Natural killer cell (primary cell): Measurements from ENCODE around the gene POC1A. TPM values are rescaled to one million over a fixed set of nuclear protein-coding genes. Genes with fewer than 3 reads are reported as not detected.

Experiments
- ATAC-seq, 3 donors: fragments of 150-1000 bp in 2 of 3; fragments of 200-7000 bp in 1 of 3; cut with Tn5 transposase; 1 replicate in 1 of 3; 2 replicates in 2 of 3; pipeline ENCODE4 v1.10.0; 2021; ENCODE audit warnings: mild to moderate bottlenecking in 2 of 3, moderate library complexity in 2 of 3
- DNase-seq, 2 donors: peaks; one replicate each; pipeline versions ENCODE4 v3.0.0 to v3.0.0-alpha.2; 2013 to 2021; ENCODE audit warnings: mixed read lengths in 1 of 2
- H3K27ac ChIP-seq: one replicate; pipeline ENCODE4 v1.5.1; 2013; ENCODE audit warnings: mild to moderate bottlenecking, low read length
- H3K27me3 ChIP-seq: one replicate; pipeline ENCODE4 v1.6.1; 2013; ENCODE audit warnings: low read length; ENCODE audit not compliant: control insufficient read depth, insufficient read depth
- H3K36me3 ChIP-seq: one replicate; pipeline ENCODE4 v1.6.1; 2013; ENCODE audit warnings: low read length; ENCODE audit not compliant: control insufficient read depth, insufficient read depth
- H3K4me1 ChIP-seq: one replicate; pipeline ENCODE4 v1.6.1; 2013; ENCODE audit warnings: low read length; ENCODE audit not compliant: control insufficient read depth, insufficient read depth
- H3K4me3 ChIP-seq: one replicate; pipeline ENCODE4 v1.5.1; 2013; ENCODE audit warnings: low read length
- H3K9me3 ChIP-seq: one replicate; pipeline ENCODE4 v1.6.1; 2013; ENCODE audit warnings: low read length; ENCODE audit not compliant: control insufficient read depth, insufficient read depth
- H3K27ac Mint-ChIP-seq, 2 donors: one replicate each; pipeline ENCODE4 v1.8.0; 2022; ENCODE audit warnings: mild to moderate bottlenecking in 2 of 2, mixed read lengths in 2 of 2, moderate library complexity in 1 of 2
- H3K27me3 Mint-ChIP-seq, 2 donors: one replicate each; pipeline ENCODE4 v1.8.0; 2022; ENCODE audit warnings: low read depth in 2 of 2, mixed read lengths in 2 of 2
- H3K36me3 Mint-ChIP-seq: one replicate; pipeline ENCODE4 v1.8.0; 2022; ENCODE audit warnings: mixed read lengths
- H3K4me1 Mint-ChIP-seq, 2 donors: one replicate each; pipeline ENCODE4 v1.8.0; 2022; ENCODE audit warnings: mixed read lengths in 2 of 2
- H3K4me3 Mint-ChIP-seq: one replicate; pipeline ENCODE4 v1.8.0; 2022; ENCODE audit warnings: mild to moderate bottlenecking, moderate library complexity, mixed read lengths
- H3K9me3 Mint-ChIP-seq, 2 donors: one replicate each; pipeline ENCODE4 v1.8.0; 2022; ENCODE audit warnings: mixed read lengths in 2 of 2
- WGBS: methylation state at CpG from one replicate; pipeline ENCODE4 v1.1.7; 2013; ENCODE audit warnings: missing lambda C conversion rate; ENCODE audit not compliant: insufficient coverage; 5-methylcytosine and 5-hydroxymethylcytosine counted together
- intact Hi-C: fragments of 100-400 bp; cut with micrococcal nuclease; formaldehyde crosslinking; loops from one replicate; pipeline ENCODE4 v1.14.2; 2022
- total RNA-seq, 4 donors: library from RNA; stranded (reverse); fragments of 120-200 nt in 1 of 4; gene quantifications; one replicate each; pipeline versions ENCODE4 v1.2.3 to v1.2.4, GENCODE V29; 2013 to 2022
- TF ChIP-seq, protein P1 (sequence below): fragments of 200-600 bp; IDR thresholded peaks from one replicate; pipeline ENCODE4 v1.8.0; 2022; ENCODE audit warnings: antibody characterized with exemption

POC1A gene
- total RNA-seq, 3 donors from 2014 or later (not counting 1 experiment from before 2014, with no cell fraction given): 1.3 to 2.6 (median 2.4) TPM

DNA sequence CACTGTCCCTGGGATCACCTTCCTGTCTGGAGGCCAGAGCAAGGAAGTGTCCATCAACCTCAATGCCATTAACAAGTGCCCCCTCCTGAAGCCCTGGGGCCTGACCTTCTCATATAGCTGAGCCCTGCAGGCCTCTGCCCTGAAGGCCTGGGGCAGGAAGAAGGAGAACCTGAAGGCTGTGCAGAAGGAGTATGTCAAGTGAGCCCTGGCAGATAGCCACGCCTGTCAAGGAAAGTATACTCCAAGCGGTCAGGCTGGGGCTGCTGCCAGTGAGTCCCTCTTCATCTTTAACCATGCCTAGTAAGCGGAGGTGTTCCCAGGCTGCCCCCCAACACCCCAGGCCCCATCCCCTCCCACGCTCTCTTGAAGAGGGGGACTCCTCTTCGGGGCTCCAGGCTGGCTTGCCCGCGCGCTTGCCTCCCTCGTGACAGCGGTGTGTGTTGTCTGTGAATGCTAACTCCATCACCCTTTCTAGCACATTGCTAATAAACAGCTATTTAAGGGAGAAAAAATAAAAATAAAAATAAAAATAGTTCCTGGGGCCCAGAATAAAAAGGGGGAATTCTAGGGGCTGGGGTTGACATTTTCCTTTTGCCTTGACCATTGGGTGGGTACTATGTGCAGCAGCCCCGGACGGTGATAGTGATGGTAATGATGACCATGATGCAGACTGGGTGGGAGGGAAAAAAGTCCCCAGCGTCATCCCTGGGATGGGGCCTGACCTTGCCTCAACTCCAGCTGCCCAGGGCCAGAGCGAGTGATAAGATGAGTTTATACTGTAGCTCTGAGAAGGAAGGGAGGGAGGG lies 40.5 kb upstream of the POC1A start:
- Histone ChIP-seq H3K36me3 (no peaks in the 10 kb centered on the region), H3K27me3 (no peaks in the 10 kb centered on the region), H3K4me3 (no peak overlapping the region), H3K9me3 (no peaks in the 10 kb centered on the region), H3K27ac (no peak overlapping the region), H3K4me1 (peaks cover 24% of the 10 kb centered on the region)
- Mint-ChIP-seq H3K27me3 (no peaks in the 10 kb centered on the region), H3K36me3 (no peaks in the 10 kb centered on the region), H3K4me3 (no peak overlapping the region), H3K9me3 (no peaks in the 10 kb centered on the region), H3K27ac (no peak overlapping the region), H3K4me1 (peaks cover 21 to 28% of the 10 kb centered on the region in 2 donors)
- TF ChIP-seq, protein P1, sequence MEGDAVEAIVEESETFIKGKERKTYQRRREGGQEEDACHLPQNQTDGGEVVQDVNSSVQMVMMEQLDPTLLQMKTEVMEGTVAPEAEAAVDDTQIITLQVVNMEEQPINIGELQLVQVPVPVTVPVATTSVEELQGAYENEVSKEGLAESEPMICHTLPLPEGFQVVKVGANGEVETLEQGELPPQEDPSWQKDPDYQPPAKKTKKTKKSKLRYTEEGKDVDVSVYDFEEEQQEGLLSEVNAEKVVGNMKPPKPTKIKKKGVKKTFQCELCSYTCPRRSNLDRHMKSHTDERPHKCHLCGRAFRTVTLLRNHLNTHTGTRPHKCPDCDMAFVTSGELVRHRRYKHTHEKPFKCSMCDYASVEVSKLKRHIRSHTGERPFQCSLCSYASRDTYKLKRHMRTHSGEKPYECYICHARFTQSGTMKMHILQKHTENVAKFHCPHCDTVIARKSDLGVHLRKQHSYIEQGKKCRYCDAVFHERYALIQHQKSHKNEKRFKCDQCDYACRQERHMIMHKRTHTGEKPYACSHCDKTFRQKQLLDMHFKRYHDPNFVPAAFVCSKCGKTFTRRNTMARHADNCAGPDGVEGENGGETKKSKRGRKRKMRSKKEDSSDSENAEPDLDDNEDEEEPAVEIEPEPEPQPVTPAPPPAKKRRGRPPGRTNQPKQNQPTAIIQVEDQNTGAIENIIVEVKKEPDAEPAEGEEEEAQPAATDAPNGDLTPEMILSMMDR: no peak
- 95% methylated on average over 7 of the region's 14 CpGs for WGBS
- DNase-seq (no peak), ATAC-seq (no peak)
- intact Hi-C loops: no loop called here

DNA sequence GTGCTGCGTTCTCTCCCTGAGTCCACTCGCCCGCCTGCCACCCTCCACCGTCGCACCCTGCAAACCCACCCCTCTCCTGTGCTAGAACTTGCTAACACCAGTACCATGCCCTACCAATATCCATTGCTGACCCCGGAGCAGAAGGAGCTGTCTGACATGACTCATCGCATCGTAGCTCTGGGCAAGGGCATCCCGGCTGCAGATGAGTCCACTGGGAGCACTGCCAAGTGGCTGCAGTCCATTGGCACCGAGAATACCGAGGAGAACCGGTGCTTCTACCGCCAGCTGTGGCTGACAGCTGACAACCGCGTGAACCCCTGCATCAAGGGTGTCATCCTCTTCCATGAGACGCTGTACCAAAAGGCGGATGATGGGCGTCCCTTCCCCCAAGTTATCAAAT lies 38.8 kb upstream of the POC1A start:
- no peaks in the 10 kb centered on the region for H3K36me3 ChIP-seq
- H3K36me3 Mint-ChIP-seq: no peaks in the 10 kb centered on the region
- H3K9me3 ChIP-seq: no peaks in the 10 kb centered on the region
- no peak for DNase-seq
- H3K4me1 Mint-ChIP-seq: peaks cover 7 to 13% of the 10 kb centered on the region in 2 donors
- H3K4me3 ChIP-seq: no peak overlapping the region
- H3K4me3 Mint-ChIP-seq: no peak overlapping the region
- no peaks in the 10 kb centered on the region for H3K27me3 ChIP-seq
- intact Hi-C loops: no loop called here
- H3K9me3 Mint-ChIP-seq: no peaks in the 10 kb centered on the region
- peaks cover 11% of the 10 kb centered on the region for H3K4me1 ChIP-seq
- no peak for ATAC-seq
- H3K27ac Mint-ChIP-seq: no peak overlapping the region
- 95% methylated on average over 18 of the region's 18 CpGs for WGBS
- no peak overlapping the region for H3K27ac ChIP-seq
- H3K27me3 Mint-ChIP-seq: no peaks in the 10 kb centered on the region
- TF ChIP-seq, protein P1: no peak

DNA sequence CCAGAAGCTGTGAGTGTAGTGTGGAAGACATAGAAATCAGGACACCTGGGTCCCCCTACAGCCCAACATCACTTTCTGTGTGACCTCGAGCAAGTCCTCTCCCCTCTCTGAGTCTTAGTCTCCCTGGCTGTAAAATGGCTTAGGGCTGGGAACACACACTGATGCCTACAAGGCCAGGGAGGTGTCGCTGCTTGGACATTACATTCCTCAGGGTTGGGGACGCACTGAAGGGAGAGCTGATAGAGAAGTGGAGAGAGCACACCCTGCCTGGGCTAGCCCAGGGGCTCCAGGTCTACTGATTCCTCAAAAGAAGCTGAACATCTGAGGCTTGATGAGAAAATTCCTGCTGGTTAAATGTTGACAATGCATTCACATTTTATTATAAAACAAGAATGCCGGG lies 37.4 kb upstream of the POC1A start:
- no peaks in the 10 kb centered on the region for H3K27me3 Mint-ChIP-seq
- Histone ChIP-seq H3K4me1 (no peaks in the 10 kb centered on the region), H3K4me3 (no peak overlapping the region), H3K27ac (no peak overlapping the region), H3K9me3 (no peaks in the 10 kb centered on the region), H3K27me3 (no peaks in the 10 kb centered on the region), H3K36me3 (no peaks in the 10 kb centered on the region)
- peaks cover 0 to 5% of the 10 kb centered on the region in 2 donors for H3K4me1 Mint-ChIP-seq
- ATAC-seq: no peak
- no peak for DNase-seq
- no peaks in the 10 kb centered on the region for H3K9me3 Mint-ChIP-seq
- no peak overlapping the region for H3K27ac Mint-ChIP-seq
- H3K36me3 Mint-ChIP-seq: no peaks in the 10 kb centered on the region
- intact Hi-C loops: no loop called here
- no peak overlapping the region for H3K4me3 Mint-ChIP-seq
- 96% methylated on average over 3 of the region's 4 CpGs for WGBS
- TF ChIP-seq, protein P1: no peak
